Right renal pelvis (tissue), 4 donors: ENCODE results near the gene SLC25A13. TPM values are rescaled to one million over a fixed set of nuclear protein-coding genes. Genes with fewer than 3 reads are reported as not detected.
"Not testable (repeated sequence)": the region's sequence is repeated elsewhere in the genome, so short reads cannot be mapped to it uniquely, and the experiment has no call there.

Source experiments
- DNase-seq, 4 donors: peaks; one replicate each; pipeline ENCODE4 v3.0.0-alpha.2; 2013; ENCODE audit warnings: low read depth in 4 of 4, low spot score in 3 of 4, missing footprints in 1 of 4
- polyA plus RNA-seq, 4 donors: library from polyadenylated mRNA; unstranded; fragments of 120-200 nt; gene quantifications; one replicate each; pipeline ENCODE4 v1.2.1, GENCODE V29; 2013; ENCODE audit not compliant: insufficient read length in 4 of 4

Gene SLC25A13
- polyA plus RNA-seq, 4 donors = 40.8 to 44.6 (median 41.3) TPM

DNA sequence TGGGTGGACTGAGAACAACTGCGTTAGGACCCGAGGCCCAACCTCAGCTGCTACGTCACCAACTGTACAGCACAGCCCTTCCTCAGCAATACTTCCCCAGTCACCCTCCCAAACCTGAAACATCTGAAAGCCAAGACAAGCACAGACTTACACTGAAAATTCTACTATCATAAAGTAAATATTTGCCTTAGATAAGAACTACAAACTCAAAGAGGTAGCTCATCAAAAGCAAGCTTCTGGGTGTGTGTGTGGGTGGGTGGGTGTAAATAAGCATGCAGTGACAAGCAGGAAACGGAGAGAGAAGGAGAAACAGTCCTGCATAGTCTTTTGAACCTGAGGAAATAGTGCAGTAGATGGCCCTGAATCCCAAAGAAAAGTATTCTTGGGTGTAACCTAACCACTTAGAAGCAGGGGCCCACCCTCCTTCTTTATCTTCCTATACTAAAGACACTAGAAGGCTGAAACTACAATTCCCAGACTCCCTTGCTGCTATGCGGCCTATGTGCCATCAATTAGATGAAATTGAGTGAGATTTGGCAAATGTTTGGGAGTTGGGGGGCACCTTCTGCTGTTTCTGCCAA is 18.7 kb downstream of the SLC25A13 start:
- DNase-seq = no peak

DNA sequence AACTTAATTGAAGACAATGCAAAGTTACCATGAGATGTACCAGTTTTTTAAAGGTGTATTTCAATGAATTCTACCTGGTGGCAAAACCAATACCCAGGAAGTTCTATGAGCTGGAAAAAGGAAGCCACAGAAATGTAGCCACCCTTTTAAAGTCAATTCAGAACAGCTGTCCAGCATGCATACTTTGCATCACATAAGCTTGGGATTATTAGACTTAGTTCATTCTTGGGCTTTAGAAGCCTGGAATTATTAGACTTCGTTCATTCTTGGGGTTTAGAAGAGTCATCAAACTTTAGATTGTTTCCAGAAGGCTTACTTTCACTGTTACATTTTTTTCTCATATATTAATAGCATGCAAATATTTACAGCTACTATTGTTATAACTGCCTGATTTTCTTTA is 20.9 kb downstream of the SLC25A13 start:
- no peak for DNase-seq

DNA sequence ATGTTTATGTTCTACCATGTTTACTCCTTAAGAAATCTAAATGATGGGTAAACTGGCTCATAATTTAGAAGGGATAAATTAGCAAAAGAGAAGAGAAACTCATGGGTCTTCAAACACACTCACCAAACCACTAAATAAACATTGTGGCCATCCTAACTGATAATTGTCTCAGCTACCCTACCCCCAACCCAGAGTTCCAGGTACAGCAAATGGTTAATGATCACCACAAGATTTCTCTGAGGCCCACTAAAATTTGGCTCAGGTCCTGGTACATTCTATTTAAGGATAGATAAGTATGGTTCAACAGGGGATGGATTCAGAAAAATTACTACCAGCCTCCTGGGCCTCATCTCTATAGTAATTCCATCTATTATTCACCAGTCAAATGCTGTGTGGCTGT is 21.4 kb downstream of the SLC25A13 start:
- DNase-seq = no peak

DNA sequence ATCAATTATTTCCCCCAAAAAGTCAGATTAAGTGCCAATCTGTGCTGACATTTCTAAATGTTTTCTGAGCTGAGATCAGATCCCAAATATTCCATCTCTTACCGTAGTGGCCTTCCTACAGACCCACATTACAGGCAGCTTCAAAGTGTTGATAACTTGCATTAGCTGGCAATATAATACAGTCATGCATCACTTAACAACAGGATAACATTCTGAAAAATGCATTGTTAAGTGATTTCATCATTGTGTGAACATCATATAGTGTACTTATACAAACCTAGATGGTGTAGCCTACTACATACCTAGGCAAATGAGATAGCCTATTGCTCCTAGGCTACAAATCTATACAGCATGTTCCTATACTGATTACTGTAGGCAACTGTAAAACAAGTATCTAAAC is 22.4 kb downstream of the SLC25A13 start:
- DNase-seq = no peak

DNA sequence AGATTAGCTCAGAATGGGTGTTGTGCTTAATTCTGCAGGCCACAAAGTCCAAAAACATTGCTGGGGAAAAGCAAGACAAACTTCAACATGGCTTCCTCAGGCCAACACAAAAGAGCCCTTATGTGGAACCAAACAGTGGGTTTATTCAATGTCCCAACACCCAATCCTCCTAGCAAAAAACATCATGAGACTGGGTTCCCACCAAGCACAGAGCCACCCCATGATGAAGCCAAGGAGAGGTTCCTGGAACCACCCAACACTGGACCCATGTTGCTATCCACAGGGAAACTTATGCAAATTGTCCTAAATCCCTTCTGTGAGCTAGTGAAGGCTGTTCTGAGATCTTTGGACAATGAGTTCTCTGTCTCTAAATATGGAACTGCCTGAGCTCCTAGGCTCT is 24.0 kb downstream of the SLC25A13 start:
- no peak for DNase-seq

DNA sequence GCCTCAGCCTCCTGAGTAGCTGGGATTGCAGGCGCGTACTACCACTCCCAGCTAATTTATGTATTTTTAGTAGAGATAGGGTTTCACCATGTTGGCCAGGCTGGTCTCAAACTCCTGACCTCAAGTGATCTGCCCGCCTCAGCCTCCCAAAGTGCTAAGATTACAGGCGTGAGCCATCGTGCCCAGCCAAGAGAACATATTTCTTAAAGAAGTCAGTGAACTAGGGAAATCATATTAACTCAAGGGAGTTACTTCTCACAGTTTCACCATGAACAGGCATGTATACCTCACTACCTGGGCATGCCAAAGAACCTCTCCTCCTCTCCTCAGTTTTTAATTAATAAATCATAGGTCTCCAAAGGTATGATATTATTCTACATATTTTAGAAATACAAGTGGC is 24.5 kb downstream of the SLC25A13 start:
- DNase-seq = not testable (repeated sequence)

DNA sequence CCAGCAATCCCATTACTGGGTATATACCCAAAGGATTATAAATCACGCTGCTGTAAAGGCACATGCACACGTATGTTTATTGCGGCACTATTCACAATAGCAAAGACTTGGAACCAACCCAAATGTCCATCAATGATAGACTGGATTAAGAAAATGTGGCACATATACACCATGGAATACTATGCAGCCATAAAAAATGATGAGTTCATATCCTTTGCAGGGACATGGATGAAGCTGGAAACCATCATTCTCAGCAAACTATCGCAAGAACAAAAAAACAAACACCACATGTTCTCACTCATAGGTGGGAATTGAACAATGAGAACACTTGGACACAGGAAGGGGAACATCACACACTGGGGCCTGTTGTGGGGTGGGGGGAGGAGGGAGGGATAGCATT is 28.0 kb downstream of the SLC25A13 start:
- not testable (repeated sequence) for DNase-seq

DNA sequence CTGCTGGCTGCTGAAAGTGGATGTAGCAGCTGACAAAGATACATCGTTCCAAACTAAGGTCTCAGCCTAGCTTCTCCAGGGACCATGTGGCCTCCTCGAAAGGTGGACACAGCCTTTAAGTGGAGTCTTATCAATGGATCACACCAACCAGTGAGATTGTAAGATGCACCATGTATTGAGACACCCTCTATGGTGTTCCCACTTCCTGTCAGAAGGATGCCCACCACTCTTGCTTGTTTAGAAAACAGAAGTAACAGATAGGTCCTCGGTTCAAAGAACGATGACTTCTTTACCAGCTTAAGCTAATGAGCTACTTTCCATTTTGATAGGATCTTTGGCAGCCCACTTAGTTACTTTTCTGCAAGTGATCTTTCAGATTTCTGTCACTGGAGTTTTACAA is 34.3 kb downstream of the SLC25A13 start:
- DNase-seq = no peak

DNA sequence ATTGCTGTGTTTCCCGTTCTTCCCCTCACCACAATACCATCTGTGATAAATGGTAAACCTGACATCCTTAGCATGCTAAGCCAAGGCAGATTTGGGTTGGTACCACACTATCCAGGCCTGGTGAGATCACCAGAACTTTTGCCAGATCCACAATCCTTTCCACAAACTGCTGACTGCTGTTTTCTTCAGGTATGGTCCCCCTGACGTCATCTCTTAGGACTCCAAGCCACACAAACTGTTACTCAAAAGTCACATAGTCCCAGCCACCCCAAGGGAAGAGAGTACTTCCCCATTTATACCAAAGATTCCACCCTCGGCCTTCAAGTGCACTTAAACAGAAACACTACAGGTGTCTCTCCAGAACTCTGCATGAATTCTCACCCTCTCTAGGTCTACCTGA is 34.8 kb downstream of the SLC25A13 start:
- no peak for DNase-seq

DNA sequence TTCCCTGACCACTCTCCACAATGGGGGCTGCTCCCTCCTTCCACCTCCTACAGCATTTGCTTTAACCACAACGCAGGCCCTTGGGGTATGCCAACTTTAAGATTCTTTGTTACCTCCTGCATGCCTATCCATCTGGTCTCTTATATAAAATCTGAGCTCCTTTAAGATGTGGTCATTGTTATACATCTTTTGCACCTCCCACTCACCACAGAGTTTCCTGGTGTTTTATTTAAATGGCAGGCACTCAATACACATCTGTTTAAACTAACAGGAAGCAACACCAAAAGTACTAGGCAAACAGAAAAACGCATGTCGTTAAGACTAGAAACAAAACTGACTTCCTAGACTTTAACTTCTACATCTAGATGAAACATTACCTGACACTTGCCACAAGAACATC is 36.3 kb downstream of the SLC25A13 start:
- no peak for DNase-seq

DNA sequence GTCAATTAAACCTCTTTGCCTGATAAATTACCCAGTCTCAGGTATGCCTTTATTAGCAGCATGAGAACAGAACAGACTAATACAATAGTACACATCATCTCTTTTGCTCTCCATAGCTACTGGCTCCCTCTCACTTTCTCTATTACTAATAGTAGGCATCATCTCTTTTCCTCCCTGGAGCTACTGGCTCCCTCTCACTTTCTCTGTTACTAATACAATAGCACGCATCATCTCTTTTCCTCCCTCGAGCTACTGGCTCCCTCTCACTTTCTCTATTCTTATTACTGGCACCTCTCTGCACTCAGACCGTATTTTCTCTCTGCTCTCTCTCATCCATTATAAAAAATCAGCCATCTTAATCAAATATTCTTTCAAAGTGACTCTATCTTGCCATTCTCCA is 37.1 kb downstream of the SLC25A13 start:
- DNase-seq = no peak

DNA sequence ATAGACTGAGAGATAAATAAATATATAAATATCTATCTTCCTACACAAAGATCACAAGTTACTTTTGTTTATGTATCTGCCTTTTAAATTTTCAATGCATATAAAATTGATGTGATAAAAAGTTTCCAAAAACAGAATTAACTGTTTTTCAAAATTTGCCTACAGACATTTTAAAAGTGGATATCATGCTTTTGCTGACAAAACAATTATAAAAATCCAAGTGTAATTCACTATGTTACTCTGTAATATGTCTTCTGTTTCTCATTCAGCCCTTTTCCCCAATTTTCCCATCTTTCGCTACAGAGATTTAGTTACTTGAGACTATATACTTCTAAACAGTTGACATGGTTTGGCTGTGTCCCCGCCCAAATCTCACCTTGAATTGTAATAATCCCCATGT is 37.7 kb downstream of the SLC25A13 start:
- no peak for DNase-seq

DNA sequence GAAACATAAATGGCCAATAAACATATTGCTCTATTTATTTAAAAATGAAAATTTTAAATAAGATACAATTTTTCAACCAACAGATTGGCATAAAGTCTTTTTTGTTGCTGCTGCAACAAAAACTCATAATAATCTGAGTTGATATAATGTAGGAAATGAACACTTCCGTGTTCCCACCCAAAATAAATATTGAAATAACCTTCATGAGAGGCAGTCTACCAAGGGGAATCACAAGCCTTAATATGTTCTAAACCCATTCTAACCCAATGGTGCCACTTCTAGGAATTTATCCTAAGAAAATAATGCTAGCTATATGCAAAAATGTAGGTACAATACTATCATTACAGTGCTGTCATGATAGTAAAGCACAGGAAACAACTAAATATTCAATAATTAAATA is 39.1 kb downstream of the SLC25A13 start:
- DNase-seq = no peak

DNA sequence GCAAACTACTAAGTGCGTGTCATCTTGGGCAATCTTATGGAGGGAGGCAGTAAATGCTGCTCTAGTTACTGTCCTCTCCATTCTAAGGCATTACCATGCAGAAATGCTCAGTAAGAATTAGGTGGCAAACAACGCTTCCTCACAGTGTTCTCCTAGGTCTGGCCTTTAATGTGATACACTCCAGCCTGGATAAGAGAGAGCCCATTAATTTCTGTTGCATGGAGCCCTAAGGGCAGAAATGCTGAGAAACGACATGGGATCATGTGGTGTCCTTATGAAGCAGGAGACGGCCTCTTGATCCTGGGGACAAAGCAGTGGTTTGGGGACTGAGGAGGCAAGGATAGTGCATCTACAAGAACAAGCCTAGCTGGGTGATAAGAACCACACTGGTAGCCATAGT is 44.0 kb downstream of the SLC25A13 start:
- no peak for DNase-seq

DNA sequence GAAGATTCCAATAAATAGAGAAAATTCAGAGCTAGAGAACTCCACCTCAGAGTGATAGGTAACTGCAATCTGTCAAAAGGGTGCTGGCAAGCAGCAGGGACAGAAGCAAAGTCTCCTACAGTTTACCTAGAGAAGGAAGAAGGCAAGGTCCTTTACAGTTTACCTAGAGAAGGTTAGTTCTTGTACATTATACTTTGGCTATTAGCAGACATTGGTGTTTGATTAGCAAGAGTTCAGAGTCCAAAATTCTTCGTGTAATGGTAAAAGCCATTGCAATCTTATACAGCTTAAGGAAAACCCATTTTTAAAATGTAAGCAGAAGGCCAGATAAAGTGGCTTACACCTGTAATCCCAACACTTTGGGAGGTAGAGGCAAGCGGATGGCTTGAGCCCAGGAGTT is 45.9 kb downstream of the SLC25A13 start:
- DNase-seq = no peak

DNA sequence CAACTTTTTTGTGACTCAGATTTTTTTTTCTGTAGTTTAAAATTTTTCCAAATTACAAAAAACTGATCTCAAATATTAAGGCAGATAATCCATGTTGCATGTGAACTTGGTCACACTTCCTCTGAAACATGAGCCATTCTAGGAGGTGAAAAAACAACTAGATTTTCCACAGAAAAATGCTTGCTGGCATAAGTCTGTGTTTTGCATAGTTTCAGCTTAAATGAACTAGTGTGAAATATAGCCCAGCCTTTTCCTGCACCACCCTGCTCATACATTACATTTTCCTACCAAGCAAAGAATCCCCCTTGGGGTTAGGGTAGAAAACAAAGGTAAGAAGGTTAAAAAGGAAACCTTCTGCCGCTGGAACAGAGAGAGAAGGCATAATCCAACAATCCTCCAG is 48.2 kb downstream of the SLC25A13 start:
- no peak for DNase-seq

DNA sequence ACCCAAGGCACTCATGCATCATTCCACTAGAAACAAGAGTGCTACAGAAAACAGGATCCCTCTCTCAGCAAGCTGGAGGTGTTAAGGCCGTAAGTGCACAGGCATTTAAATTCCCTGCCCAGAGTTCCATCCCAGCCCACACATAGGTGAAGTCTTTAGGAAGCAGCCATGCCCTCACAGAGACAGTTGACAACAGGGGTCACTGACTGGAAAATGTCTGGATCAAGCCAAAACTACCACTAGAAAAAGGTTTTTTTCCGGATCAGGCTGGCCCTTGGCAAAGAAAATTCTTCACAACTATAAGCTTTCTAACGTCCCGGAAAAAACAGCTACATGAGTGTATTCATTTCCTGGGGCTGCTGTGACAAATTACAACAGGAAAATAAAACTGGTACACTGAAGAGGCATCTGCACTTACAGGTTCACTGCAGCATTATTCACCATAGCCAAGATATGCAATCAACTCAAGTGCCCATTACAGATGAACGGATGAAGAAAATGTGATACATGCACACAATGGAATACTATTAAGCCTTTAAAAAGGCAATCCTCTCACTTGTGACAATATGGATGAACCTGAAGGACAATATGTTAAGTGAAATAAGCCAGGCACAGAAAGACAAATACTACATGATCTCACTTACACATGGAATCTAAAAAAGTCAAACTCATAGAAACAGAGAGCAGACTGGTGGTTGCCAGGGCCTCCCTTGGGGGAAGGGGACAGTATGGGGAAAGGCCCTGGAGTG is 52.5 kb downstream of the SLC25A13 start:
- no peak for DNase-seq

DNA sequence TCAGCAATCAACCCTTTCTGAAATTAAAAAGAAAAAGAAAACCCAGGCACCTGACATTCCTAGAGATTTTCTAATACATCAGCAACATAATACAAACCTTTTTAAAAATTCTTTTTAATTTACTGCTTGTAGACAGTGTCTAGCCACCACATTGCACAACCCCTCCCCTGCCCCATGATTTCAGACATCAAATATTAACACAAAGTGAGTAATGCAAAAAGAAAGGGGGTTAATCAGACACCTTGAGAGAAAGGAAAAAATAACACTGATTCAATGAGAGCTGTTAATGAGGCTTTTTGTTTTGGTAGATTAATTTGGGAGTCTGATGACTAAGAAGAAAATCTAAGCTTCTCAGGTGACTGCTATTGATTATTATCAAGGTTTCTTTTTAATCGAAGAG is 55.3 kb downstream of the SLC25A13 start:
- no peak for DNase-seq

DNA sequence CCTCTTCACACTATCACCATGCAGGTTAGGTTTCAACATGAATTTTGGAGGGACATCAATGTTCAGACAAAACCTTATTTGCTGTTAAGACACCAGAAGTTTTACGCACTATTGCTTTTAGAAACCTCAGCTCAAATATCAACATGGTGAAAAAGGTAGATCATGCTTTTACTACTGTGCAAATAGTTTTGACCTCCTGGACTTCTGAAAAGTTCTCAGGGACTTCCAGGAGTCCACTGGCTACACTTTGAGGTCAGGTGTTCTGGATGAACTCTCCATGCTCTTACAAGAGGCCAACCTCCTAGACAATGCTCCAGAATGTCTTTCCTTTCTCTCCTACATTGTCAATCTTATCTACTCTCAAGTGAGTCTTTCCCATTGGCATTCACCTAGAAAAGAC is 55.9 kb downstream of the SLC25A13 start:
- no peak for DNase-seq

DNA sequence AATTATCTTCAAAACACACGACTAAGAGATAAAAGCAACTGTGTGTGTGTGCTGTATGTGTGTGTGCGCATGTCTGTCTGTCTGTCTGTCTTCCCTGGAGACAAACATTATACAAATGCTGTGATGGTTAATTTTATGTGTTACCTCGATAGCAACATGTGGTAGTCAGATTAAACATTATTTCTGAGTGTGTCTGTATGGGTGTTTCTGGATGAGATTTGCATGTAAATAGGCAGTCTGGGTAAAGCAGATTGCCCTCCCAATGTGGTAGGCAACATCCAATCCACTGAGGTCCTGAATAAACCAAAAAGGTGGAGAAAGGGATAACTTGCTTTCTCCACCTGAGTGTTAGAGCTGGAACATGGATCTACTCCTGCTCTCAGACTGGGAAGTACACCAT is 67.9 kb downstream of the SLC25A13 start:
- DNase-seq = no peak

DNA sequence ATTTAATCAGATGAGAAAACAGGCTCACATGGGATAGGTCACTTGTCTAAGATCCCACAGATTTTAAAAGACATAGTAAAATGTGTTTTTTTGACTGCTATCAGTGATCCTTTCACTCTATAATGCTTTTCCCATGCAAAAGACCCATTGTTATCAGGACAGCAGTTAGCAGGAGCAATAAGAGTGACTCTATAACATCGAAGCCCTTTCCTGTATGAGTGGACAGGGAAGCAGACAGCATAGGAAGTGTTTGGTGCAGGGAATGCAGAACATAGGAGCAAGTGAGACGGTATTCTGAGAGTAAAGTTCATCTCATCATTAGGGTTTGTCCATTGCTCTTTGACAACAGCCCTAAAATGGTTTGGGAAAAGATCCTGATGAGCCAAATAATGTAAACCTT is 68.5 kb downstream of the SLC25A13 start:
- no peak for DNase-seq

DNA sequence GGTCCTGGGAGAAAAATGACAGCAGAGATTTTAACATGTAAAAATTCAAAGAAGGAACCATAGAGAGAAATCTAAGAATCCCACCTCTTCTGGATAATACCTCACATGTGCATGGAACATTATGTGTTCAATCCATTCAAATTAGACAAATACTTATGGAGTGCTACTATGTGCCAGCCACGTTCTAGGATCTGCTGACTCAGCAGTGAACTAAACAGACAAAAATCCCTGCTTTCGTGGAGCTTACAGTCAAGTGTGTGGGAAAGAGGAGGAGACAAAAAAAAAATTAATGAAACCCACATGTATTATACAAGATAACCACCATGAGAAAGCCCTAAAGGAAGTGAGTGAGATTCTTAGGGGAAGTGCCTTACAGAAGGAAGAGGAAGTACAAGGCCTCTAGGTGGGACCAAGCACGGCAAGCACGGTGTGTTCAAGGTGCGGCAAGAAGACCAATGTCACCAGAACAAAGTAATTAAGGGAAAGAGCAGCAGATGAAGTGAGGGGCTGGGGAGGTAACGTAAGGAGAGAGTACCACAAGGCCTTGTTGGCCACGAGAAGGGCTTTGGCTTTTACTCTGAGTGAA is 71.0 kb downstream of the SLC25A13 start:
- no peak for DNase-seq
